GM12878 (cell line): ENCODE data around the gene SHISA6.

ENCODE experiments used
- EZH2 ChIP-seq: IDR thresholded peaks from 2 replicates; pipeline ENCODE4 v1.6.1; 2012; ENCODE audit warnings: low read depth, mild to moderate bottlenecking, control low read depth, inconsistent platforms, low read length, borderline replicate concordance; ENCODE audit not compliant: control insufficient read depth
- RUNX3 ChIP-seq: IDR thresholded peaks from 2 replicates; pipeline ENCODE4 v1.6.1; 2012; ENCODE audit warnings: low read length, inconsistent platforms
- ZNF274 ChIP-seq: IDR thresholded peaks from one replicate; pipeline ENCODE4 v1.8.0; 2011; ENCODE audit not compliant: insufficient read length, insufficient read depth

- no peak for TF ChIP-seq ZNF274
- TF ChIP-seq EZH2: no peak
- no peak for TF ChIP-seq RUNX3
Observed at GRCh38 chr17:11548398-11548797, 307.4 kb downstream of the SHISA6 start.
